Activated T-cell treated with anti-CD3 and anti-CD28 coated beads, Interleukin-2, amount 50 U/mL, for 4 hours (primary cell): Measurements from ENCODE around the gene B3GAT3. TPM values are rescaled to one million over a fixed set of nuclear protein-coding genes. Genes with fewer than 3 reads are reported as not detected.
"Not testable (repeated sequence)": the region's sequence is repeated elsewhere in the genome, so short reads cannot be mapped to it uniquely, and the experiment has no call there.

Source experiments
- ATAC-seq, 2 donors: fragments of 200-7000 bp; cut with Tn5 transposase; one replicate each; pipeline ENCODE4 v1.10.0; 2021
- DNase-seq: peaks from one replicate; pipeline ENCODE4 v3.0.0-alpha.2; 2020
- H3K27me3 Mint-ChIP-seq: one replicate; pipeline ENCODE4 v1.8.0; 2021; ENCODE audit warnings: low read depth, mixed read lengths
- H3K36me3 Mint-ChIP-seq: one replicate; pipeline ENCODE4 v1.8.0; 2022; ENCODE audit warnings: mixed read lengths; ENCODE audit not compliant: insufficient read depth
- H3K4me1 Mint-ChIP-seq: one replicate; pipeline ENCODE4 v1.8.0; 2021; ENCODE audit warnings: low read depth, mixed read lengths
- H3K4me3 Mint-ChIP-seq: one replicate; pipeline ENCODE4 v1.8.0; 2021; ENCODE audit warnings: mild to moderate bottlenecking, moderate library complexity, mixed read lengths
- H3K9me3 Mint-ChIP-seq: one replicate; pipeline ENCODE4 v1.8.0; 2021; ENCODE audit warnings: mixed read lengths
- total RNA-seq, 3 donors: library from RNA; stranded (reverse); gene quantifications; one replicate each; pipeline ENCODE4 v1.2.1, GENCODE V29; 2021

B3GAT3 gene
- total RNA-seq, 3 donors from 2014 or later, result 58.2 to 66.2 (median 59.7) TPM

DNA sequence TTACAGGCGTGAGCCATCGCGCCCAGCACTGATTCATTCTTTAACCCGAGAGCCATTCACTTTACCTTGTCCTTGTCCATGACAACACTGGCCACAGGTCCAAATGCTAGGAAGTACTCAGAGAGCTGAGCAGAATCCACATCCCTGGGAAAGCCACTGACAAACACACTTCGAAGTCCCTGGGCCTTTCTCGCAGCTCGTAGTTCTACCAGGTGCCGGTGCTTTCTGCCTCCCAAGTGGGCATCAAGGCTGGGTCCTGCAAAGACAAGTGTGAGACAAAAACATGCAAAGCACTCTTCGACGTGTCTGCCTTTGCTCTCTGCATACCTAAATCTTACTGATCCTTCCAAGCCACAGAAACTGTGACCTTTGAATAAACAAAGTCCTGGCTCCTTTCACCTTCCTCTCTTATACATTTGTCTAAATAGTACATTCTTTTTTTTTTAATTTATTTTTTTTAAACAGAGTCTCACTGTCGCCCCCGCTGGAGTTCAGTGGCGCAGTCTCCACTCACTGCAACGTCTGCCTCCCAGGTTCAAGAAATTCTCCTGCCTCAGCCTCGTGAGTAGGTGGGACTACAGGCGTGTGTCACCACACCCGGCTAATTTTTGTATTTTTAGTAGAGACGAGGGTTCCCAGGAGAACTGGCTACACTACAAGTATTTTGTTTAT lies 32.7 kb downstream of the B3GAT3 start:
- no peak for ATAC-seq
- Mint-ChIP-seq H3K4me3 (no peak overlapping the region), H3K9me3 (no peaks in the 10 kb centered on the region), H3K27me3 (no peaks in the 10 kb centered on the region), H3K4me1 (peaks cover 34% of the 10 kb centered on the region), H3K36me3 (peaks cover 18% of the 10 kb centered on the region)
- no peak for DNase-seq

- not testable (repeated sequence) for DNase-seq, H3K9me3 Mint-ChIP-seq, H3K27me3 Mint-ChIP-seq, ATAC-seq, H3K4me3 Mint-ChIP-seq
- Mint-ChIP-seq H3K4me1 (peaks cover 11% of the 10 kb centered on the region), H3K36me3 (peaks cover 17% of the 10 kb centered on the region)
Measured at GRCh38 chr11:62585356-62585755, 36.4 kb downstream of the B3GAT3 start.

- H3K36me3 Mint-ChIP-seq, result peaks cover 21% of the 10 kb centered on the region
- ATAC-seq, H3K4me1 Mint-ChIP-seq, H3K4me3 Mint-ChIP-seq, H3K27me3 Mint-ChIP-seq, DNase-seq, H3K9me3 Mint-ChIP-seq: not testable (repeated sequence)
Measured at GRCh38 chr11:62581735-62582134, 40.1 kb downstream of the B3GAT3 start.

DNA sequence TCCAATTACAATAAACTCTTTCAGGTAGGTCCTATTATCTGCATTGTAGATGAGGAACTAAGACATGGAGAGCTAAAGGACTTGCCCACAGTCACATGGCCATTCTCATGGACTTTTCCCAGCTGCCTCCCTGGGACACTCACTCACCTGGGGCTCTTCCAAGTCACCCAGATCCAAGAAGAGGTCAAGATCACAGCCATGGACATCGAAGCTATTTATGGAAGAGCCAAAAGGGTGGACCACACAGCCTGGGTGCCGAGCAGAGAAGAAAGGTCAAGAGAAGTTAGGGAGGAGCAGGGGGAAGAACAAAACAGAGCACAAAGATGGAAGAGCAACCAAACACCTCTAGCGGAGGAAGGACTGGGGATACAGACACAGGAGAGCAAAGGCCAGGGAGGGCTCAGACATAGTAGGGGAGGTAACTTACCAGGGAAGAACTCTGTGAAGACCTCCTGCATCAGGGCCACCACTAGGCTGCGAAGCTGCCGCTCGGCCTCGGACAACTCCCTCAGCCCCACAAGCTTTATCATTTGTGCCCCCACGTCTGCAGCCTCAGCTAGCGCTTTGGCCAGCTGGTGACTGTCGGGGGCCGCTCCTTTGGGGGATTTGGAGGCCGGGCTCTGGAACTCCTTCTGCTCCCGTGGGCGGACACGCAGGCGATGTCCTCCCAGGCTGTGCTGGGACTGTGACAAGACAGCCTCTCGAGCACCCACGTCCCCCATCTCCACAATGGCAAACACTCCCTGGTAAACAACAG lies 40.6 kb downstream of the B3GAT3 start:
- Mint-ChIP-seq H3K27me3 (no peaks in the 10 kb centered on the region), H3K9me3 (no peaks in the 10 kb centered on the region), H3K36me3 (peaks cover 18% of the 10 kb centered on the region), H3K4me3 (no peak overlapping the region), H3K4me1 (peaks cover 2% of the 10 kb centered on the region)
- no peak for ATAC-seq
- no peak for DNase-seq

- H3K4me1 Mint-ChIP-seq, result peaks cover 11% of the 10 kb centered on the region
- H3K4me3 Mint-ChIP-seq, result no peak overlapping the region
- DNase-seq (no peak), ATAC-seq (no peak)
- H3K27me3 Mint-ChIP-seq, result no peaks in the 10 kb centered on the region
- H3K36me3 Mint-ChIP-seq, result peaks cover 19% of the 10 kb centered on the region
- H3K9me3 Mint-ChIP-seq, result no peaks in the 10 kb centered on the region
Measured at GRCh38 chr11:62579252-62579651, 42.5 kb downstream of the B3GAT3 start.

GRCh38 chr11:62578541-62578940 lies 43.2 kb downstream of the B3GAT3 start:
- H3K27me3 Mint-ChIP-seq, result no peaks in the 10 kb centered on the region
- peaks cover 15% of the 10 kb centered on the region for H3K4me1 Mint-ChIP-seq
- H3K9me3 Mint-ChIP-seq, result no peaks in the 10 kb centered on the region
- DNase-seq (no peak), ATAC-seq (no peak)
- H3K36me3 Mint-ChIP-seq, result peaks cover 21% of the 10 kb centered on the region
- H3K4me3 Mint-ChIP-seq, result no peak overlapping the region

GRCh38 chr11:62577046-62577714 lies 44.6 kb downstream of the B3GAT3 start:
- Mint-ChIP-seq H3K36me3 (peaks cover 33% of the 10 kb centered on the region), H3K27me3 (no peaks in the 10 kb centered on the region), H3K9me3 (no peaks in the 10 kb centered on the region), H3K4me1 (peaks cover 25% of the 10 kb centered on the region), H3K4me3 (no peak overlapping the region)
- ATAC-seq, result no peak
- DNase-seq, result no peak

GRCh38 chr11:62575837-62576236 lies 45.9 kb downstream of the B3GAT3 start:
- ATAC-seq, result no peak
- Mint-ChIP-seq H3K4me3 (peak overlapping the region; percentile 98), H3K9me3 (no peaks in the 10 kb centered on the region), H3K27me3 (no peaks in the 10 kb centered on the region), H3K4me1 (peaks cover 39% of the 10 kb centered on the region), H3K36me3 (peaks cover 40% of the 10 kb centered on the region)
- no peak for DNase-seq

- no peaks in the 10 kb centered on the region for H3K9me3 Mint-ChIP-seq
- H3K4me1 Mint-ChIP-seq, result peaks cover 44% of the 10 kb centered on the region
- peaks cover 42% of the 10 kb centered on the region for H3K36me3 Mint-ChIP-seq
- H3K27me3 Mint-ChIP-seq, result no peaks in the 10 kb centered on the region
- ATAC-seq (no peak), DNase-seq (no peak)
- H3K4me3 Mint-ChIP-seq, result peak overlapping the region; percentile 98
Measured at GRCh38 chr11:62575156-62575555, 46.6 kb downstream of the B3GAT3 start.

GRCh38 chr11:62574363-62575071 lies 47.3 kb downstream of the B3GAT3 start:
- peak overlapping the region; percentile 98 for H3K4me3 Mint-ChIP-seq
- H3K9me3 Mint-ChIP-seq, result no peaks in the 10 kb centered on the region
- H3K4me1 Mint-ChIP-seq, result peaks cover 50% of the 10 kb centered on the region
- H3K36me3 Mint-ChIP-seq, result peaks cover 45% of the 10 kb centered on the region
- no peaks in the 10 kb centered on the region for H3K27me3 Mint-ChIP-seq
- DNase-seq (no peak), ATAC-seq (peak; percentile 9 to 11)

DNA sequence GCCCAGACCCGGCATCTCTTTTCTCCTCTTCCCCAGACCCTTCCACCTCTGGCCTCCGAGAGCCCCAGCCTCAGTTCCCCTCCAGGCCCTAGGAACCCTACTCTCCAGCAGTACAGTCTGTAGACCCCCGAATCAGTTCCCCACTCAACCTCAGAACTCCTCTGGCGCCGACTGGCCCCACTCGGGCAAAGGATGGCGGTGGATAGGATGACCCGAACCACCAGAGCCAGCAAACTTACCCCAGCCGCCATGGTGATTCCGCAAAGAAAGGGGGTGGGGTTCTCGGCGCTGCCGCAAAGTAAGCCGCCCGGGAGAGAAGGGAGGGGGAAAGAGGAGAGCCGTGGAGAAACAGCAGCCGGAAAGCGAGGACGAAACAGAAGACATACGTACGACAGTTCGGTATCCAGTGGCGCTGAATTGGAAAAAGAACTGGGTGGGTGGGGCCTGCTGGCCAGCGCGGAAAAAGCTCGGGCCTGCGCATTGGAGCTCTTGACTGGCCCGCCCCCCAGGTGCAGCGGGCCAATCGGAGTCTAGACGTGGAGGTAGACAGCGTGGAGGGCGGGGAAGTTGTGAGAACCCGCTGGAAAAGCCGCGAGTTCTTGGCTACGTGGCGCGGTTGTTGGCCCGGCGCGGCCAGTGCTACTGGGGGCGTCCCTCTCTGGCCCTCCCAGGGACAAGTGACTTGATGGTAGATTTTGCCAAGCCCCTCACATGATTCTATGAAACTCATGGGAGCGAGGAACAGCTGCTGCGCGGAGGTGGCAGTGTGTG lies 48.0 kb downstream of the B3GAT3 start, which contains the start of gene EEF1G:
EEF1G (minus strand) TSS at position 300 of the 771 bp plus-strand sequence; CDS start at position 251, 49 bp downstream.
- H3K9me3 Mint-ChIP-seq, result no peaks in the 10 kb centered on the region
- DNase-seq (peak; percentile 96), ATAC-seq (peak; percentile 91 to 92)
- H3K4me3 Mint-ChIP-seq, result peak within 1 kb of the TSS; percentile 98
- no peaks in the 10 kb centered on the region for H3K27me3 Mint-ChIP-seq
- peaks cover 47% of the 10 kb centered on the region for H3K36me3 Mint-ChIP-seq
- H3K4me1 Mint-ChIP-seq, result peaks cover 51% of the 10 kb centered on the region

DNA sequence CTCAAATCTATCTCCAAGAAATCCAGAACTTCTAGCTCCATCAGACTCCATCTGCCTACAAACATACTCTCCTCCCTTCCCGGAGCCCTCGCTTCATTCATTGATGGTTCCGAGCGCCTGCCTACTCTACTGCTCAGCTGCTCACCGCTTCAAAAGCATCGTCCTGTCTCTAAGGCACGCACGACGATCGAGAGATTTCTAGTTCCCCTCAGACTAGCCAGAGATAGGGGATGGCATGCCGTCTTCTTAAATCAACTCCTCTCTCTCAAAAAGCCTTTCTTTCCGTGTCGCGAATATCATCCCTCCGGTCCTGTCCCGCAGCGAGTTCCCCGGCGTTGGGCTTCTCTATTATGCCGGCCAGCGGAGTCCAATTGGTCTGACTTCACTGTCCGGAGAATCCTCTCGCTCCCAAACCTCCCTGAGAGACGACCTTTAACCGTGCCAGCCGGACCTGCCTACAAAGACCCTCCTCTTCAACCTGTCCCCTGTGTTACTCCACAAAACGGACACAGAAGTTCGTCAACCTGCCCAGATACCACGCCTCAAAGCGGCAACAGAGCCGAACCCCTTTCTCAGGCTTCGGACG lies 48.7 kb downstream of the B3GAT3 start:
- Mint-ChIP-seq H3K27me3 (no peaks in the 10 kb centered on the region), H3K4me3 (peak overlapping the region; percentile 98), H3K9me3 (no peaks in the 10 kb centered on the region), H3K4me1 (peaks cover 54% of the 10 kb centered on the region), H3K36me3 (peaks cover 45% of the 10 kb centered on the region)
- ATAC-seq (peak in 1 of 2 donors; percentile 14), DNase-seq (no peak)

DNA sequence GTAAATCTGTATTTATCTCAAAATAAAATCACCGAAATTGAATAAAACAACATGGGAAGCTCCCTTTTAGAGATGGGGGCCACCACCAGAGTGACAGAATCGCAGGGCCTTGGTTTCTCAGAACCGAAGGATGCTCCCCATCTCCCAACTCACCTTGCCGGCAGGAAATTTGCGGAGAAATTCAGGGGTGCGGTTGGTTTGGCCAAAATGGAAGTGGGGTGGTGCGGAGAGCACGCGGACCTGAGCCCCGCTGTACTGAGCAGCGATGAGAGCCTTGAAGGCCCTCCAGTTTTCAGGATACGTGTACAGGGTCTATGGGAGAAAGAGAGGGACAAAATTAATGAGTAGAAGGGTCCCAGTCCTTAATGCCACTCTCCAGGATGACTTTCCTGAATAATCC lies 49.4 kb downstream of the B3GAT3 start:
- Mint-ChIP-seq H3K27me3 (no peaks in the 10 kb centered on the region), H3K36me3 (peaks cover 44% of the 10 kb centered on the region), H3K4me1 (peaks cover 55% of the 10 kb centered on the region), H3K4me3 (peak overlapping the region; percentile 98), H3K9me3 (no peaks in the 10 kb centered on the region)
- no peak for ATAC-seq
- DNase-seq, result no peak
